Mesenchymal stem cell (in vitro differentiated cells and primary cell): ENCODE data around the gene ADAMTS14.
A peak's percentile ranks its signal among the peaks of the same experiment; 100 is the strongest.

Experiments used
- DNase-seq: peaks from one replicate; pipeline ENCODE4 v3.0.0-alpha.2; 2013
- H2AFZ ChIP-seq: one replicate; pipeline ENCODE4 v1.6.1; 2013; ENCODE audit warnings: low read depth, mild to moderate bottlenecking, control low read depth, inconsistent platforms, low read length, moderate library complexity
- H2AK5ac ChIP-seq: 2 replicates; pipeline ENCODE4 v1.6.1; 2013; ENCODE audit warnings: low read length, moderate library complexity, mild to moderate bottlenecking, inconsistent platforms; ENCODE audit not compliant: severe bottlenecking
- H2BK120ac ChIP-seq: one replicate; pipeline ENCODE4 v1.6.1; 2013; ENCODE audit warnings: low read depth, mild to moderate bottlenecking, inconsistent platforms, low read length, moderate library complexity
- H2BK12ac ChIP-seq, 2 experiments: one replicate each; pipeline ENCODE4 v1.6.1; 2013; ENCODE audit warnings: inconsistent platforms in 2 of 2, low read length in 2 of 2, mild to moderate bottlenecking in 2 of 2, moderate library complexity in 2 of 2, control low read depth in 1 of 2
- H2BK15ac ChIP-seq: one replicate; pipeline ENCODE4 v1.6.1; 2013; ENCODE audit warnings: mild to moderate bottlenecking, low read depth, inconsistent platforms; ENCODE audit not compliant: poor library complexity, severe bottlenecking
- H2BK5ac ChIP-seq: 2 replicates; pipeline ENCODE4 v1.6.1; 2013; ENCODE audit warnings: low read depth, mild to moderate bottlenecking, low read length, control low read depth, inconsistent platforms; ENCODE audit not compliant: poor library complexity, severe bottlenecking
- H3K14ac ChIP-seq, 2 experiments: one replicate each; pipeline ENCODE4 v1.6.1; 2013; ENCODE audit warnings: inconsistent platforms in 2 of 2, low read length in 2 of 2, control low read depth in 1 of 2, mild to moderate bottlenecking in 1 of 2, moderate library complexity in 1 of 2
- H3K18ac ChIP-seq, 2 experiments: one replicate each; pipeline ENCODE4 v1.6.1; 2013; ENCODE audit warnings: inconsistent platforms in 2 of 2, low read length in 2 of 2, control low read depth in 1 of 2, low read depth in 1 of 2, mild to moderate bottlenecking in 1 of 2
- H3K23ac ChIP-seq, 2 experiments: one replicate each; pipeline ENCODE4 v1.6.1; 2013; ENCODE audit warnings: inconsistent platforms in 2 of 2, low read length in 2 of 2, mild to moderate bottlenecking in 2 of 2, moderate library complexity in 2 of 2, control low read depth in 1 of 2
- H3K27ac ChIP-seq: 2 replicates; pipeline ENCODE4 v1.5.1; 2013; ENCODE audit warnings: mild to moderate bottlenecking, moderate library complexity, low read length, control low read depth, inconsistent platforms; ENCODE audit not compliant: poor library complexity, severe bottlenecking
- H3K27me3 ChIP-seq, 2 experiments: 2 replicates each; pipeline versions ENCODE4 v1.6.1 to v1.7.0; 2013; ENCODE audit warnings: low read length in 2 of 2, mild to moderate bottlenecking in 2 of 2, moderate library complexity in 2 of 2, control low read depth in 1 of 2, inconsistent platforms in 1 of 2; ENCODE audit not compliant: control insufficient read depth in 1 of 2, insufficient read depth in 1 of 2
- H3K36me3 ChIP-seq, 2 experiments: 2 replicates each; pipeline versions ENCODE4 v1.6.1 to v1.7.0; 2013; ENCODE audit warnings: low read length in 2 of 2, control low read depth in 1 of 2, inconsistent platforms in 1 of 2, low read depth in 1 of 2, mild to moderate bottlenecking in 1 of 2; ENCODE audit not compliant: insufficient read depth in 2 of 2, control insufficient read depth in 1 of 2
- H3K4ac ChIP-seq, 2 experiments: one replicate each; pipeline ENCODE4 v1.6.1; 2013; ENCODE audit warnings: inconsistent platforms in 2 of 2, low read length in 2 of 2, mild to moderate bottlenecking in 2 of 2, moderate library complexity in 2 of 2, control low read depth in 1 of 2, low read depth in 1 of 2
- H3K4me1 ChIP-seq: 2 replicates; pipeline ENCODE4 v1.6.1; 2013; ENCODE audit warnings: low read depth, low read length, control low read depth; ENCODE audit not compliant: control insufficient read depth, insufficient read depth
- H3K4me2 ChIP-seq: 2 replicates; pipeline ENCODE4 v1.6.1; 2013; ENCODE audit warnings: low read length, mild to moderate bottlenecking, inconsistent platforms; ENCODE audit not compliant: poor library complexity, severe bottlenecking
- H3K4me3 ChIP-seq, 2 experiments: 2 replicates each; pipeline versions ENCODE4 v1.5.1 to v1.7.0; 2013; ENCODE audit warnings: low read length in 2 of 2, mild to moderate bottlenecking in 2 of 2, control low read depth in 1 of 2, low read depth in 1 of 2; ENCODE audit not compliant: insufficient read depth in 1 of 2
- H3K79me1 ChIP-seq: replicated peaks from 2 replicates; pipeline ENCODE4 v1.6.1; 2013; ENCODE audit warnings: mild to moderate bottlenecking, control low read depth, low read length, inconsistent platforms; ENCODE audit not compliant: poor library complexity, severe bottlenecking
- H3K9ac ChIP-seq: 2 replicates; pipeline ENCODE4 v1.7.0; 2013; ENCODE audit warnings: mild to moderate bottlenecking, low read length, moderate library complexity
- H3K9me3 ChIP-seq: 2 replicates; pipeline ENCODE4 v1.7.0; 2013; ENCODE audit warnings: mild to moderate bottlenecking, low read length; ENCODE audit not compliant: control insufficient read depth
- H4K8ac ChIP-seq: one replicate; pipeline ENCODE4 v1.6.1; 2013; ENCODE audit warnings: inconsistent platforms, mild to moderate bottlenecking, low read length, moderate library complexity
- H4K91ac ChIP-seq: one replicate; pipeline ENCODE4 v1.6.1; 2013; ENCODE audit warnings: mild to moderate bottlenecking, low read length, inconsistent platforms
- whole genome bisulfite sequencing: methylation state at CpG from one replicate; pipeline ENCODE4 v1.1.7; 2013; ENCODE audit warnings: mixed read lengths; 5-methylcytosine and 5-hydroxymethylcytosine counted together

The ADAMTS14 gene

DNA sequence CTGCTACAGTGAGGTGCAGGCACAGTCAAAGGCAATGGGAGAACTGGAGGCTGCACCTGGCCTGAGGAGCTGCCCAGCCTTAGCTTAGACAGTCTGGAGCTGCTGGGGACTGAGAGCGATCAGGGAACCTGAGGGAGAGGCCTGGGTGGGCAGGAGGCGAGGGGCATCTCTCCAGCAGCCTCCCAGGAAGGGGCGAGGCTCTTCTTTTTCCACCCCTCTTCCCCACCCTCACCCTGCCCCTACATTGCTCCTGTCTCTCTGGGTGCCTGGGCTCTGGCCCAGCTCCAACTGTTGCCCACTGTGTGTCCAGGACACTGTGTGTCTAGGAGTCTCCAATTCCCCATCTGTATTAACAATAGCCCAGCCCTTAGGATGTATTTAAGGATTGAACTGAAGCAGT is 76.0 kb downstream of the ADAMTS14 start:
- no peaks in the 10 kb centered on the region for H3K27me3 ChIP-seq
- H2BK15ac ChIP-seq: no peak overlapping the region
- H3K14ac ChIP-seq: no peak overlapping the region
- 86% methylated on average over 1 of the region's 3 CpGs for WGBS
- H4K8ac ChIP-seq: no peak overlapping the region
- H3K36me3 ChIP-seq: peaks cover 82 to 90% of the 10 kb centered on the region in 2 experiments
- H2BK5ac ChIP-seq: no peak overlapping the region
- H2AK5ac ChIP-seq: no peak overlapping the region
- no peak overlapping the region for H3K4me3 ChIP-seq
- no peak overlapping the region for H3K23ac ChIP-seq
- H2AFZ ChIP-seq: no peak overlapping the region
- no peak overlapping the region for H3K18ac ChIP-seq
- H3K27ac ChIP-seq: no peak overlapping the region
- no peak overlapping the region for H2BK12ac ChIP-seq
- no peak overlapping the region for H3K4me2 ChIP-seq
- H3K4me1 ChIP-seq: peaks cover 5% of the 10 kb centered on the region
- no peak for DNase-seq
- peaks cover 4% of the 10 kb centered on the region for H3K9me3 ChIP-seq
- H4K91ac ChIP-seq: no peak overlapping the region
- no peak overlapping the region for H3K9ac ChIP-seq
- H2BK120ac ChIP-seq: no peak overlapping the region
- no peak overlapping the region for H3K4ac ChIP-seq
- peaks cover 12% of the 10 kb centered on the region for H3K79me1 ChIP-seq

DNA sequence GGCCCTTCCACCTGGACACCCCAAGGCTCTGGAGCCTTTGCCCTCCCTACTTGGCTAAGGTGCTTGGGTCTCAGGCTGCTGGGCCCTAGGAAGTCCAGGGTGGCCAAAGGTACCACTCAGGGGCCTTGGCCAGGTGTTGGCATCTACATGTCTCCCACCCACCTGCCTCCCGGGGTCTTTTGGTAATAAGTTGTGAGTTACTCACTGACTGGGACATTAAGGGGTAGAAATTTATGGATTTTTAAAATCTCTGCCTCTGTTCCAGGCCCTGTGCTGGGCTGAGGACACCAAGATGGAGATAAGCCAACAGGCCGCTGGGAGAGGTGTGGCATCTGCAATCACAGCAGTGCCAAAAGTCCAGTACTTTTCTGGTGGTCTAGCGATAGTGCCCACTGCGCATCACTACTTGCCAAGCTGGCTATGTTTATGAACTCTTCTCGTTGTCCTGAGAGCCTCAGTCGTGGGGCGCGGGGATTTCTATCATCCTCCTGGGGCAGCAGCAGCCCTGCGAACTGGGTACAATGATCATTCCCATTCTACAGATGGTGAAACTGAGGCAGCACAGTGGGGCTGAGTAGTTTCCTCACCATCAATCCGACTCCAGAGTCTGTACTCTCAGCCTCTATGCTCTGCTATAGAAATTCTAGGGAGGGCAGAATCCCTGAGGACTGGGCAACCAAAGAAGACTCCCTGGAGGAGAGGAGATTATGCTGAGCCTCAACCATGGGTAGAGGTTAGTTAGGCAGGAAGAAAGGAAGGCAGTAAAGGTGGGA is 76.7 kb downstream of the ADAMTS14 start:
- H2BK5ac ChIP-seq: no peak overlapping the region
- peaks cover 10% of the 10 kb centered on the region for H3K79me1 ChIP-seq
- no peak overlapping the region for H3K9ac ChIP-seq
- H3K4me3 ChIP-seq: no peak overlapping the region
- no peak overlapping the region for H3K18ac ChIP-seq
- peaks cover 82 to 90% of the 10 kb centered on the region in 2 experiments for H3K36me3 ChIP-seq
- H2BK15ac ChIP-seq: no peak overlapping the region
- no peak overlapping the region for H2AK5ac ChIP-seq
- peaks cover 4% of the 10 kb centered on the region for H3K9me3 ChIP-seq
- no peak overlapping the region for H2AFZ ChIP-seq
- H2BK12ac ChIP-seq: no peak overlapping the region
- H3K14ac ChIP-seq: no peak overlapping the region
- no peak overlapping the region for H3K27ac ChIP-seq
- H2BK120ac ChIP-seq: no peak overlapping the region
- no peak overlapping the region for H3K4me2 ChIP-seq
- WGBS: 93% methylated on average over 9 of the region's 10 CpGs
- no peak for DNase-seq
- no peak overlapping the region for H3K4ac ChIP-seq
- H3K23ac ChIP-seq: no peak overlapping the region
- H3K27me3 ChIP-seq: no peaks in the 10 kb centered on the region
- H4K91ac ChIP-seq: no peak overlapping the region
- peaks cover 10% of the 10 kb centered on the region for H3K4me1 ChIP-seq
- H4K8ac ChIP-seq: no peak overlapping the region

DNA sequence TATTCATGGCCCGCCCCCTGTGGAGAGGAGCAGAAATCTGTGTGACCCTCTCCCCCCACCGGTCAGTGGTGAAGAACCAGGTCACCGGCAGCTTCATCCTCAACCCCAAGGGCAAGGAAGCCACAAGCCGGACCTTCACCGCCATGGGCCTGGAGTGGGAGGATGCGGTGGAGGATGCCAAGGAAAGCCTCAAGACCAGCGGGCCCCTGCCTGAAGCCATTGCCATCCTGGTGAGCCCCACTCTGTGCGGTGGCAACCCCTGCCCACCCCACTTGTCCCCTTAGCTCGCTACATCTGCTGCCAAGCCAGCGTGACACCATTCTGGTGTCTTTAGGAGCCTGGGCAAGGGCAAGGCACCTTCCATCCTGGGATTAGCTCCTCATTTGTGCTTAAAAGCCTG is 77.5 kb downstream of the ADAMTS14 start:
- WGBS: 92% methylated on average over 10 of the region's 10 CpGs
- no peak overlapping the region for H3K23ac ChIP-seq
- H3K27me3 ChIP-seq: no peaks in the 10 kb centered on the region

DNA sequence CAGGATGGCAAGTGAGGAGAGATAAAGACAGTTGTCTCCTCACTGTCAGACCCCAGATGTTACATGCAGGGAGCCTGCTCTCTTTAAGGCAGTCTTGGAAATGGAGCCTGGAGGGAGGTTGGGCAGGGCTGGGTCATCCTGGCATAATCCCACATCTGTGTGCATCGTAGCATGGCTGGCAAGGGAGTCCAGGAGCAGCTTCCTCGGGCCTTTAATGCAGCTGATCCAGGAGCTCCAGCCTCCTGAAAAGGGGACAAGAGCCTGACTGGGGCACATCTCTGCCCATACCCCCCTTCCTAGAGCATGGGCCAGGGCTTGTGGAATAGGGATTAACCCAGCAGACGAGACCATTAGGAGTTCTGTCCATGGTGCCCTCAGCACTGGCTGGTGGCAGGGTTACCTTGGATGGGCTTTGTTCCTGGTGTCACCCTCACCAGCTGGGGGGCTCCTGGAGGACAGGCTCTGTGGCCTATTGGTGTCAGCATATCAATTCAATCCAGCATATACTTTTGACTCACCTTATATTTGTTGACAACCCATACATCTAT is 77.9 kb downstream of the ADAMTS14 start:
- Histone ChIP-seq H2BK120ac (no peak overlapping the region), H4K91ac (no peak overlapping the region), H3K9me3 (peaks cover 4% of the 10 kb centered on the region), H3K79me1 (peaks cover 9% of the 10 kb centered on the region), H3K14ac (no peak overlapping the region), H3K27ac (no peak overlapping the region), H3K23ac (no peak overlapping the region), H2AFZ (no peak overlapping the region), H3K4me3 (no peak overlapping the region), H2BK12ac (no peak overlapping the region), H3K18ac (no peak overlapping the region), H2BK15ac (peak overlapping the region; percentile 37), H2BK5ac (no peak overlapping the region), H3K4ac (no peak overlapping the region), H3K36me3 (peaks cover 79 to 87% of the 10 kb centered on the region in 2 experiments), H3K4me1 (peaks cover 18% of the 10 kb centered on the region), H2AK5ac (no peak overlapping the region), H4K8ac (no peak overlapping the region), H3K27me3 (no peaks in the 10 kb centered on the region), H3K4me2 (no peak overlapping the region), H3K9ac (no peak overlapping the region)
- 51% methylated on average over 3 of the region's 3 CpGs for WGBS
- no peak for DNase-seq

More for the DNA sequence above, 77.5 kb downstream of the ADAMTS14 start:
- no peak overlapping the region for H3K27ac ChIP-seq
- no peak overlapping the region for H4K8ac ChIP-seq
- H2BK15ac ChIP-seq: no peak overlapping the region
- H2BK120ac ChIP-seq: no peak overlapping the region
- H3K9me3 ChIP-seq: peaks cover 4% of the 10 kb centered on the region
- no peak overlapping the region for H4K91ac ChIP-seq
- DNase-seq: no peak
- H3K4ac ChIP-seq: no peak overlapping the region
- H2AFZ ChIP-seq: no peak overlapping the region
- H3K14ac ChIP-seq: no peak overlapping the region
- H2BK12ac ChIP-seq: no peak overlapping the region
- peaks cover 84 to 89% of the 10 kb centered on the region in 2 experiments for H3K36me3 ChIP-seq
- H3K79me1 ChIP-seq: peaks cover 11% of the 10 kb centered on the region
- no peak overlapping the region for H3K4me2 ChIP-seq
- H2AK5ac ChIP-seq: no peak overlapping the region
- peaks cover 16% of the 10 kb centered on the region for H3K4me1 ChIP-seq
- H2BK5ac ChIP-seq: no peak overlapping the region
- H3K9ac ChIP-seq: no peak overlapping the region
- H3K18ac ChIP-seq: no peak overlapping the region
- no peak overlapping the region for H3K4me3 ChIP-seq
